Renal cortical epithelial cell (primary cell): Measurements from ENCODE around the gene MIOS. TPM values are rescaled to one million over a fixed set of nuclear protein-coding genes. Genes with fewer than 3 reads are reported as not detected.
A peak's percentile ranks its signal among the peaks of the same experiment; 100 is the strongest.

Experiments
- DNase-seq: peaks from one replicate; pipeline ENCODE4 v3.0.0-alpha.2; 2011; ENCODE audit warnings: low read depth
- total RNA-seq: library from RNA; depleted of rRNA; stranded (reverse); fragments of >200 nt; gene quantifications from 2 replicates; pipeline ENCODE4 v1.2.3, GENCODE V29; 2014

MIOS gene
- 79.2 and 152 TPM in 2 replicates for total RNA-seq

DNA sequence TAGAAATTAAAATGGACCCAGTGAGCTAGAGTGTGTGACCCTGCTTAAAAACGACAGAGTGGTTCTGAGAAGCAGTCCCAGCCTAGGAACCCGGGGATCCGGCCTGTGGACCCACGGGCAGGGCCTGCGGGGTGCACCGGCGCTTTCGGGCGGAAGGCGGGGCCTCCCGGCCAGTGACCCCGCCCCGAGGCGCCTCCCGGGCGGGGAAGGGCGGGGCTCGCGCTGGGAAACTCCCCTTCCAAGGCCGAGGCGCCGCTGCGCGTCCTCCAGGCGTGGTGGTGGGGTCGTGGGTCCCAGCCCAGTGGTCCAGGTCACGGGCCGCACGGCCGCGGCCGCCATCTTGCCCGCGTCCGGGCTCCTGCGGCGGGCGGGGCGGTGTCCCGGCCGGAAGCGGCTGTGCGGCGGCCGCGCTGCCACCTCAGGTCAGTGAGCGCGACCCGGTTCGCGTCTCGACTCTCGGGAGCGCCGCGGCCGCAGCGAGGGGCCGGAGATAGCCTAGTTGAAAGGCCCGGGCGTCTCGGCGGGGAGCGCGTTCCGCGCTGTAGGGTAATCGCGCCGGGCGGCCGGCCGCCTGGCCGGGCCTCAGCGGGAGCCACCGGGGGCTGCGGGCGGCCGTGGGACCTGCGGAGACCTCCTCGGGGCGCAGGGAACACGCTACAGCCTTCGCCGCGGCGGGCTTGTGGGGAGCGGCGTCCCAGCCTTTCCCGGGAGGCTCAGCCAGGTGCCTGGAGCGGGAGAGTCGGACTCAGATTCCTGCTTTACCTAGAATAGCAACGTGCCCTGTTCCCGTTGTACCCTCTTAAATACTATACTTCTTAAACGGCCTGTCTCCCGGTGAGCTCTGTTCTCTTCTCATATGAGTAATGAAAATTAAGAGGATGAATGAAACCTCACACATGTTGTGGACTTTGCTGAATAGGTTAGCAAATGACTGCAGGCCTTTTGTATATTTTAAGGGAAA, at the start of gene MIOS:
MIOS (plus strand) TSS at position 234 of the 961 bp plus-strand sequence. CDS start 5,592 bp downstream, outside the sequence.
- DNase-seq, result peak; percentile 49

DNA sequence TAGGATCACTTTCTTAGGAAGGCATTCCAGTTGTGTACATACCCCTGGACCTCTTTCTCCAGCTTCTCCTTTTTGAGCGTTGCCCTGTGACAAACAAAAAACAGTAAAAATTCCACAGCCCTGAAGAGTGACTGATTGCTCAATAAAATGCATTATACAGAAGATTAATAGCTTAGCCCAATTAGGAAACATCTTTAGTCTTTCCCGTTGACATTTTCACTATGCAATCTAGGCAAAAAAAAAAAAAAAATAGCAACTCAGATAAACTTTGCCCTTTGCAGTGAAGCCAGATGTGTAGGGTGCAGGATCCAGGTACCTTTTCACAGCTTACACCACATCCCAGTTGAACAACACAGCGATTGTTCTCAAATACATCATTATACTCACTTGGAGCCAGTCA, 48.9 kb upstream of the MIOS start:
- peak; percentile 42 for DNase-seq

DNA sequence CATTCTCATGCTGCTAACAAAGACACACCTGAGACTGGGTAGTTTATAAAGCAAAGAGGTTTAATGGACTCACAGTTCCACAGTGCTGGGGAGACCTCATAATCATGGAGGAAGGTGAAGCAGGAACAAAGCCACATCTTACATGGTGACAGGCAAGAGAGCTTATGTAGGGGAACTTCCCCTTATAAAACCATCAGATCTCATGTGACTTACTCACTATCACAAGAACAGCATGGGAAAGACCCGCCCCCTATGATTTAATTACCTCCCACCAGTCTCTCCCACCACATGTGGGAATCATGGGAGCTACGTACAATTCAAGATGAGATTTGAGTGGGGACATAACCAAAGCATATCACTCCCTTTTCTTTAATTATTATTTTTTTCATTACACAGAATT, 47.6 kb upstream of the MIOS start:
- peak; percentile 57 for DNase-seq

DNA sequence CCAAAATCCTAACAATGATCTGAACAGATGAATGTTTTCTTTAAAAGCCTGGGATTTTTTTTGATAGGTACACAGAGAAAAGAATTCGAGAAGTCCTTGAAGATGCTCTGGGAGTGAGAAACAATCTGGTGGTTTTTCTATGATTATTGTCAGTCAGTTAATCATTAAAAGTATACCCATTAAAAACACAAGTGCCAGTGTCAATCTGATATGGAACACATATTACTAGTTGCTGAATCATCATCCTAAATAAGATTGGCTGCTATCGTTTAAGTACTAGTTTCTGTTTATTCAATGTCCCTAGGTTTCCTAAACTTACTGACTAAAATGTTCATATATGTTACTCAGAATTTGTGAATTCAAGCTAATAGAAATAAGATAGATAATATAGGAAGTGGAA, 47.2 kb upstream of the MIOS start:
- DNase-seq, result peak; percentile 81

DNA sequence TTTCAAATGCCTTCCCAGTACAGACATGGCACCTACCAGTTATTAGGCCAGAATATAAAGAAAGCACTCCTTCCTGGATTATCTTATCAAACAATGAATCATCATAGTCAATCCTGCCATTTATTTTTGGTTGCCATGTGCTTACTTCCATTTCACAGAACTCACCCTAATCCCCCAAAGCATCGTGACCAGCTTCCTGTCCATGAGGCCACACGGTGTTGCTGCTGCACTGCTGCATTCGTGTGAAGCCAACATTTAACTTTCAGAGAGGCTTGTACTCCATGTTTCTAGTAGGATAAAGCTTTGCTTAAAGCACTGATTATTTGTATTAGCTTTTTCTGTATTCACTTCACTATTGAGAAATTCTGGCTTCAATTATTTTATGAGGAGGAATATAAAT, 45.4 kb upstream of the MIOS start:
- DNase-seq, result no peak

DNA sequence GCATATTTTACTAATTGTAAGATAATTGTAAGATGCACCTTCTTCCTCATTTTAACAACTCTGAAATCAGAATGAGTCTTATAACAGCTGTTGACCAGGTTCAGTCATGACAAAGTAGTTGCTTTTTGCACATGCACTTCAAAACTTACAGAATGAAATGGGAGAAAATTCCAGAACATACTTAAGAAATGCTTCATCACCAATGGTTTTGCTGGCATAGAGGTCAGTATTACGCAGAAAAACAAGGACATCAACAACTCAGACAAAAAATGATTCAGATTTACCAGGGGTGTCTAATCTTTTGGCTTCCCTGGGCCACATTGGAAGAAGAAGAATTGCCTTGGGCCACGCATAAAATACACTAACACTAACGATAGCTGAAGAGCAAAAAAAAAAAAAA, 44.3 kb upstream of the MIOS start:
- no peak for DNase-seq

DNA sequence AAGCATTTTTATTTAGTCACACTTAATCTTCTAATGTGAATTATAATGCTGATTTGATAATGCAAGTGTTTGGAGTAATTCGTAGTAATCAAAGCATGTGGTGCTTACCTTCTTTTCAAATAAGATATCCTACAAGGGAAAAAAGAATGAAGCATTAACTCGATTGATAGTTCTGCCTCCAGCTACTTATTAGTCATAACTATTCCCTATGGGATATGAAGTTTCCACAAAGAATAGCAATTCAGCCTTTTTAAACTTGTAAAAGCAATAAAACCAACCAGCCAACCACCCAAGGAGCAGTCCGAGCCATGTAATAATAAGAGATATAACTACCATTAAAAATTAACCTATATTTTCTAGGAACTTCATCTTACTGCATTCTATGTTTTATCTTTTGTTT, 42.6 kb upstream of the MIOS start:
- no peak for DNase-seq

DNA sequence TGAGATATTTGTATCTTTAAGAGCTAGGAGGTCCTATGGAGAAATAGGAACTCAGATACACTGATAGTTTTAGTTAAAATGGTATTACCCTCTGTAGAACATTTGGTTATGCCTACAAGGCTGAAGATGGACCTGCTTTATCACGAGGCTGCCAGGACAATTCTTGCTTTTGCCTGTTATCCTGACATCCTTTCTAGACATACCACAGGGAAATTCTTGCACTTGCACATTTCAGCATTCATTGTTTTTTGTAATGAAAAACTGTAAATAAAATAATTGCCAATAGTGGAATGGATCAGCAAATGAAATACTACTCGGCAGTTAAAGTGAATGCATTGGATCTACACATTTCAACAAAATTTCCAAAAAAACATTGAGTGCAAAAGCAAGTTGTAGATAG, 40.7 kb upstream of the MIOS start:
- no peak for DNase-seq

DNA sequence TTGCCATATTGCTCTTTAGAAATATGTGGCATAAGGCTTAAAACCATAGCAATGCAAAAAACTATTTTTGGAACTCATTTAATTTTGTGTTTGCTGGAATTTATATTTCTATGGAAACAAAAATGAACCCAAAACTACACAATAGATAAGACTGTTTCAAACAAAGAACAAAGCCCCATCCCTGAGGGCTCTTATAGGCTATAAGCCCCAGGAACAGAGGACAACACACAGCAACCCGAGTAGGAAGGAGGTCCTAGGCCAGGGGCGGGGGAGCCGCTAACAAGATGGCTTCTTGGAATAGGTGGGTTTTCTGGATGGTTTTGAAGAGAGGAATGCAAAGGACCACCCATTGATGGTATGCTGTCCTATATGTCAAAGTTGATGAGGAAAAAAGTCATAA, 39.6 kb upstream of the MIOS start:
- DNase-seq, result no peak

DNA sequence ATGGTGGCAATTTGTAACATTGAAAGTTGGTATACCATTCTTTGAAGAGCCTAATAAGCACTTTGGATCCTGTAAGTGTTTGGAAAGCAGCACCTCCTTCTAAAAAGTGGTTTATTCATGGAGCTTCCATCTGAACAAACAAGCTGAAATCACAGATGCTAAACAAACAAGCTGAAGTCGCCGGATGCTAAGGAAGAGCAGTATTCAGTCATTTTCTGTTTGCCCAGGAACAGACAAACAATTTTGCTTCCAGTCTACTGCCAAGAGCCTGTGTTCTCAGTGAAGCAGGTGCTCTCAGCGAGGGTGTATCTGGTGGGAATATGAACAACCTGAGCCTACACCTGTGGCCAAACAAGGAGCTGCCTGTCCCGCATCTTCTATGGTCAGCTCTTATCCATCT, 37.4 kb upstream of the MIOS start:
- DNase-seq, result no peak

DNA sequence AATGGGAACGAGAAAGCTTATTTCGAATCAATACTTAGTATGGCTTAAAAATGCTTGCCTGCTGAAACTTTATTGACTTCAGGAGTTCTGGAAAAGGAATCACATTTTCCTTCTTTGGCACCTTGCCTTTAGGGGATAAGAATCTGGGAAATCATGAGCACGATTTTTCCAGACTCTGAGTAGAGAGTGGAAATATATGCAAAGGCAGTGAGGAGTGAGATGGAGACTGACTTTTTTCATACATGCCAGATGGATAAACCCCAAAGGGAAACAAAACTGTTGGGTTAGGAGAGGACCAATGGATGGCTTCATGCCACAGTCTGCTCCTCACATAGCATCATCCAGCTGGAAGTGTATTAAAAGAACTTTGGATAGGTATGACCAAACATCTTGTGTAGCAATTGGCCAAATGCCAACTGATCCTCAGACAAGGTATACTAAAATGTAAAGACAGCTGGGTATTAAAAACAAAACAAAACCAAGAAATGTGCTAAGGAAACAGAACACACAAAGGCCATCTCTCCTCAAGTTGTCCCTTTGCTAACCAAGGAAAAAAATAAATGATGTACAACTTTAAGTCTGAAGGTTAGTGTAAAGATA, 32.8 kb upstream of the MIOS start:
- DNase-seq, result no peak

DNA sequence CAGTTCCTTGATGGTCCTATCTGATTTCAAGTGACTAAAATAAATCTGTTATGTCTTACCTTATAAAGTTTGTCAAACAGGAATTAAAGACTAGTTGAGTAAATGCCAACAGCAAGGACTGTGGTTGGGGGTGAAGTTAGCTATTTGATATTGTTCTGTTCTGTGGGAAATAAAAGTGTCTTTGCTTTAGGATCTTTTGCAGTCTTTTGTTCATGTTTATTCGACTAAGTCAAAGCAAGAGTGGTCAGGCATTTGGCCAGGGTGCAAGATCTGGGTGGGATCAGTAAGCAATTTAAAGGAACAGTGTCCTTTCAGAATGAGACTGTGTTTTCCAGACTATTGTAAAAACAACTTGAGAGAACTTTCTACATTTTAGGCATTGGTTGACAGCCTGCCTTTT, 31.0 kb upstream of the MIOS start, which contains the start of gene COL28A1:
COL28A1 (minus strand) TSS at position 183 of the 400 bp plus-strand sequence. CDS start 2,998 bp downstream, outside the sequence.
- DNase-seq, result peak; percentile 87

DNA sequence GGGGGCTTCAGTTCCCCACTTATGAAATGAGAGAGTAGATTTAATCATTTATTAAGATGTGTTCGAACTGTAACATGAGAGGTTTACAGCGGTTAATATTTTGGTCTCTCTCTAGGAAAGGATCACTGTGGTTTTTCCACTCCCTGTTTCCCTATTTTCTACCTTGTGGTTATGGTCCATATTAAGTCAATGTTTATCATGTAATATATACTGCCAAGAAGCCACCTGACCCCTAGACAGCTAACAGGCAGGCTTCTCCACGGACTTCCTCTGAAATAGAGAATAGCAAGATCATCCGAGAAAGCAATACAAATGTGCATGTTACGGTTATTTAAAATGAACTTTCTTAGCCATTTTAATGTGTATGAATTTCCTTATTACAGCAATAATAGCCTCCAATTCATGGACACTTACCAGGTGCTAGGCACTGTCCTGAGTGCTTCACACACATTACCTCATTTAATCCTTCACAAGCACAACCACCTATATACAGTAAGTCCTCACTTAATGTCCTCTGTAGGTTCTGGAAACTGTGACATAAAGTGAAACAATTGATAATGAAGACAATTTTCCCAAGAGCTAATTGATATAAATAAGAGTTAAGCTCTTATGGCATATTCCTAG, 30.2 kb upstream of the MIOS start:
- DNase-seq, result no peak

DNA sequence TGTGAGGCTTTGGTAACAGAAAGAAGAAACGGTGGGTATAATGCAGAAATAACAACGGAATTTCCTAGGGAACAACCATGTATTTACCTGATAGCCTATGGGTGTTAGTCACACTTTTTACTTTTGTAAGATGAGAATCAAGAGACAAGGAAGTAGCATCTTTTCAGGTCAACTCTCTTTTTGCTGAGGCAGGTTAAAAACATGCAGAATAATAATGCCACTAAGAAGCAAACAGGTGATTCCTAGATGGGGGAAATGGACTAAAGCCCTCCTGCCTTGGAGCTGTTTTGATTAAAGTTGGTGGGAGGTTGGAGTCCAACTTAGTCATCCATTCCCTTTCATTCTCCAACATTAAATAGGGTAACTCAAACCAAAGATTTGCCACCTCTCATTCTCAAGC, 29.0 kb upstream of the MIOS start:
- no peak for DNase-seq

DNA sequence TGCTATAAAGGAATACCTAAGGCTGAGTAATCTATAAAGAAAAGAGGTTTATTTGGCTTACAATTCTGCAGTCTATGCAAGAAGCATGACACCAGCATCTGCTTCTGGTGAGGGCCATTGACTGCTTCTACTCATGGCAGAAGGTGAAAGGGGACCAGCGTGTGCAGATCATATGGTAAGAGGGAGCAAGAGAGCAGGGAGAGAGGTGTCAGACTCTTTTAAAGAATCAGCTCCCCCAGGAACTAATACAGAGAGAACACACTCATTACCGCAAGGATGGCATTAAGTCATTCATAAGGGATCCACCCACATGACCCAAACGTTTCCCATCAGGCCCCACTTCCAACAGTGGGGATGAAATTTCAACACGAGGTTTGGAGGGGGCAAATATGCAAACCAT, 27.5 kb upstream of the MIOS start:
- DNase-seq, result no peak

DNA sequence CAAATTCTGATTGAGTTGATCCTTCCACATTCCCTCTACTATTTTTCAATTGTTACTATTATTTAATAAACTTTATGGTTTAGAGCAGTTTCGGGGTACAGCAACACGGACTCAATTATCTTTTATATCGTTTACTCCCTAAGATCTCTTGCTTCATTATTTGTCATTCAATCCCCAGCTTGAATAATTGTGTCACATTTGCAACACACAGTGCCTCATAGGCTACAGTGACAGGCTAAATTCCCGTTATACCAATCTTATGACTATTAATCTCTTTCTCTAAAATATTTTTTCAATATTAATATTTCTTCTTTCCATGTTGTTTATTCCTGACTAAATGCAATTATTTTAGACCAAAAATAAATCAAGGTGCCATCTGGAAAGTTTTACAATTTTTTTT, 27.0 kb upstream of the MIOS start:
- no peak for DNase-seq

DNA sequence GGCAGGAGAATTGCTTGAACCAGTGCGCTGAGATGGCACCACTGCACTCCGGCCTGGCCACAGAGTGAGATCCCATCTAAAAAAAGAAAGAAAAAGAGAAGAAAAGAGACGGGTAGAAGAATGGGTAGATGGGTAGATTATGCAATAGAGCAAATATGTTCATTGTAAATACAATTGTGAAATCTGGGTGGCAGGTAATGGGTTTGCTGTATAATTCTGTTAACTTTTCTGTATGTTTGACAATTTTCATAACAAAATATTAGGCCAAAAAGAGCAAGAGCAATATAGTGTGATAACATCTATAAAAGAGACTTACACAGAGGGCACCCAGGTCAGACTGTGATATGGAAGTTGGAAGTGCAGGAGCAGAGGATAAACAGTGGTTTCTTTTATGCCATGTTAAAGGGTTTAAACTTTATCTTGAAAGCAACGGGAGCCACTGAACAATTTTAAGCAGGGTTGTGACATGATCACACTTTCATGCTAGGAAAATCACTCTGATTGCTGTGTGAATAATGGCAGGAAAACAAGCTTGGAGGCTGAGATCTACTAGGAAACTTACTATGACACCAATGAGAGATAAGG, 24.3 kb upstream of the MIOS start:
- DNase-seq, result no peak

DNA sequence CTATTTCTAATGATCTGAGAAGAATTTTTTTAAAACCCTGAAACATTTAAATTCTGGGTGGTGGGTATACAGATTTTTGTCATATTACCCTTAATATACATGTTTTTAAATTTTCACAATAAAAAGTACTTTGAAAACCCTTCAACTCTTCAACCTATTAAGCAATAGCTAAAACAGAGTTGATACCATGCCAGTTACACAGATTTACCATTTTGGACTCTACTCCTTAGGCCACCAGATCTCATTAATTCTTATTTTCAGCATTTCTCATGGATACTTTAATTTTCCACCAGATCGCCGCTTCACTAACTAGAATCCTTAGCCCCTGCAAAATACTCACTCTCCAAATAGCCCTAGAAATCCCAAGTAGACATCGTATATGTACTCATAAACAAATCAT, 18.3 kb upstream of the MIOS start:
- DNase-seq, result no peak

DNA sequence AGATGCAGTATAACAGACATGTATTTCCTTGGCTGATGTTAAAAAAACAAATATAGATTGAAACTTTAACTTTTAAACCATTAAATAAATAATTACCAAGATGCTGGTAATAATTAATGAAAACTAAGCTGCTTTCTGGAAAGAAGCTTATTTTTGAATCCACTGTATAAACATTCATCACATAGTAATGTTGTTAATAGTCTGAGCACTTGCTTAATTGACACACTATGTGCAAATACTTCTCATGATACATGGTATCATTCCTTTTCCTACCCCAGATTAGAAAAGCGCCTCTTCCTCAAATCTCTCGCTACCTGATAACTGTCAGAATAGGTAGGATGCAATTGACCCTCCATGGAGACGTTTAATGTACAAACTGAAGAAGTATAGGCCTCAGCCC, 16.0 kb upstream of the MIOS start:
- DNase-seq, result peak; percentile 94

DNA sequence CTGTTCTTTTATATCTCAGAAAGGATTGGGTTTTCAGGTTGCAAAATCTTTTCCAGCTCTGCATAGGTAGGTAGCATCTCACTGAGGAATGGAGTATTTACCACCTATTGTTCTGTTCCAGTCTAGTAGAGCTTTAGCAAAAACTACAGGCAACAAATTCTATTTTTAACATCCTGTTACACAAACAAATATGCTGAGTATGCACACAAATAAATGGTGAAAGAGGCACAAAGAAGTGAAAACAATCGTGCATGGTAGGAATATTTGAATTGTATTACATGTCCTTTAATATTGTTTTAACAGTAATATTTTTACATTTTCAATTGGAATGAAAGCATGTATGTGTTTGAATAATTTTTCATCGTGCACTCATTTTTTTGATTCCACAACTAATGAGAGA, 14.5 kb upstream of the MIOS start:
- peak; percentile 41 for DNase-seq

DNA sequence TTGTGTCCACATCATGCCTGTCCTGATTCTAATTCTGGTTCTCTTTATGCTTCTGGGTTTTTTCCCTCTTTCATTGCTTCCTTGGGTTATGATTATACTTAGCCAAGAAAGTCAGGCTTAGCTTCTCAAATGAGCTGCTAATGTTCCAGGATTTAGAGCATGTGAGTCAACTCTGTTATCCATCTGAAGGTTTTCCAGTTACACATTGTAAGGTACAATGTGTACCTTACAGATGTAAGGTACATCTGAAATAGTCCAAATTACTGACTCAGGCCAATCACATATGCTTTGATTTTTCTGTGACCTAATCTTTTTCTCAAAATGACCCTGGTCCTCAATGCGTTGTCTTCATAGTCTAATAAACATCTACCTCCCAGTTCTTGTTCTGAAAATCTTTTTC, 13.3 kb upstream of the MIOS start:
- DNase-seq, result peak; percentile 91

DNA sequence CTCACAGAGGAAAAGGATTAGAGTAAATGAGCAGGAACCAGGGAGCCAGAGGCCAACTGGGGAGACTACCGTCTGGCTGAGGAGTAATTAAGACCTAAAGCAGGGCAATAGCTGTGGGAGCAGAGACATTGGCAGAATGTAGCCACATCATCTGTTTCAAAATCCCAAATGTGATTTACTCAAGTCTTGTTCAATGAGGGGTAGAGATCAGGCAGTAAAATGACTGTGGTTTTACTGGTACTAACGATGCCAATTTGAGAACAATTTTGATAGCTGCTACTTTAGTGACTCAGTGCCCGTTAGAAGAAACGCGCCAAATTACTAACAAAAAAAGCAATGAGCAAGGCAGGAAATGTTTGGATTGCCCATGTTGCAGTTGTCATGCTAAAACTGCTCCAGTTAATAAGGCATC, 12.7 kb upstream of the MIOS start:
- peak; percentile 97 for DNase-seq
